GM21723 (cell line): ENCODE data around the gene CACNG5.

Source experiments
- ATAC-seq: cut with Tn5 transposase; IDR thresholded peaks from one replicate; pipeline ENCODE4 v1.9.1; 2021; ENCODE audit warnings: mild to moderate bottlenecking, moderate library complexity; ENCODE audit not compliant: unreplicated experiment

Gene CACNG5

DNA sequence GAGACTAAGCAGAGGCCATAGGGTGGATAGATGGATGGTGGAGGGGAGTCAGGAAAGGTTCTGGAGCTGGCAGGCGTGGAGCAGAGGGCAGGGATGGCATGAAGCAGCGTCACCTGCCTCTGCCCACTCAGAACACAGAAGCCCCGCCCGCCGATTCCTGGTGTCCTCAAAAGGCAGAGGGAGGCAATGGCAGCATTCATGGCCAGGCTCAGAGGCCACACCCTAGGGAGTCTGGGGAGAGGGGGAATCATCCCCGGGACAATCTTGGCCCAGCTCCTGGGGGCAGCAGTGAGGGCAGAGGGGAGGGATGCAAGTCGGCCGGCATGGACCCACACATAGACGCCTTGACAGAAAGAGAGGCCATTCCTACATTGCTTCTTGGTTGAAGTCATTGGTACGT is 68.9 kb downstream of the CACNG5 start:
- ATAC-seq: no peak

GRCh38 chr17:66904760-66905624 is 70.1 kb downstream of the CACNG5 start:
- ATAC-seq: no peak

DNA sequence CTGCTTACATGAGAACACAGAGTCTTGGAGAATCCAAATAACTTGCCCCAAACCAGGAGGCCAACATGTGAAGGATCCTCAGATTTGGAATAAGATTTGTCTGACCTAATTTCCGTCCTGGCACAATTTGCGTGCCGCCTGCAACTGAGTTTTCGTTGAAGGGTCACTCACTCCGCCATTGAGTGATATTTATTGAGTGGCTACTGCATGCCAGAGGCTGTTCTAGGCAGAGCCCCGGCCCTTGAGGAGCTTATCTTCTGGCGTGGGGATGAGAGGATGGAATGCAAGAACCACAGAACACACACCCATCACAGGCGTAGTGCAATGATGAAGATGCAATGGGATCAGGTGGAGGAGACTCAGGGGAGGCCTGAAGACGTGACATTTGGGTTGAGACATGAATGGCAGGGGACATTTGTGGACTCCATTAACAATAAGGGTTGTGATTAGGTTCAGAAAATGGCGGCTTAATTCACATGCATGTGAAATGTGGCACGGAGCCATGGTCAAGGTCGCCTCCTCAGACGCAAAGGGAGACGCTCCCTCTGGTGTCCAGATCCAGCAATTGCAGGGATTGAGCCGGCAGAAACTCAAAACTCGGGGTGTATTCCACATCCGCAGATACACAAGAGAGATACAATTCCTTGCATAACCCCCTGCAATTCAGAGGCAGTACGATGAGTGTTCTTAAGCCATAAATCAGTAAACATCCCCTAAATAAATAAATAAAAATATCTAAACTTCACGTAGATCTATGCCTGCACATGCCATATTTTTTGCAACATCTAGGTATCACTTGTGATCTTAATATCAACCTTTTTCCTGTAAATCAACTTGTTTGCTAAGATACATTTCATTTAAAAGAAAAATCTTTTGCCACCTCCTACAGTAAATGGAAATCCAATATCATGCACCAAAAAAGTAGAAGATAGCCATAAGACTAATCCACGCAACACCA is 71.7 kb downstream of the CACNG5 start:
- ATAC-seq: no peak

DNA sequence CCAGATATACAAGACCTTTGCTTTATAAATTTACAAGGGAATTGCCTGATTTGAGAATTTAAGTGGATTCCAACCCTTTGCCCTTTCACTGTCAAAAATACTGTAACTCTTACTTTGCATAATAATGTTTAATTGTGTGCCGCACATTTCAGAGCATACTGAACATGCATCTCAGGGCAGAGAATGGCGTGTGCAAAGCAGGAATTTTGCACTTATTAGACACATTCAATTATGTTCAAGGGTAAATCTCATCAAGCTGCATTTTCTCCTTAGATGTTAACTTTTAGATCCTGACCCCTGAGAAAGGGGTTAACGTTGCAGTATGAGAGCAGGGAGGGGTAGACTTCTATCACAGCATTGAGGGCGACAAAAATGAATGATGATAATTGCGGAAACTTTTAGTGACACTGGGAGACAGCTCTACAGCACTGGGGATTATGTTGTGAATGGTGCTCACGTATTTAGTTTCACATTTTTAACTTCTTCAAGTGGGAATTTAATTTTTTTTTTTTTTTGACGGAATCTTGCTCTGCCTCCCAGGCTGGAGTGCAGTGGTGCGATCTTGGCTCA is 75.0 kb downstream of the CACNG5 start:
- no peak for ATAC-seq

DNA sequence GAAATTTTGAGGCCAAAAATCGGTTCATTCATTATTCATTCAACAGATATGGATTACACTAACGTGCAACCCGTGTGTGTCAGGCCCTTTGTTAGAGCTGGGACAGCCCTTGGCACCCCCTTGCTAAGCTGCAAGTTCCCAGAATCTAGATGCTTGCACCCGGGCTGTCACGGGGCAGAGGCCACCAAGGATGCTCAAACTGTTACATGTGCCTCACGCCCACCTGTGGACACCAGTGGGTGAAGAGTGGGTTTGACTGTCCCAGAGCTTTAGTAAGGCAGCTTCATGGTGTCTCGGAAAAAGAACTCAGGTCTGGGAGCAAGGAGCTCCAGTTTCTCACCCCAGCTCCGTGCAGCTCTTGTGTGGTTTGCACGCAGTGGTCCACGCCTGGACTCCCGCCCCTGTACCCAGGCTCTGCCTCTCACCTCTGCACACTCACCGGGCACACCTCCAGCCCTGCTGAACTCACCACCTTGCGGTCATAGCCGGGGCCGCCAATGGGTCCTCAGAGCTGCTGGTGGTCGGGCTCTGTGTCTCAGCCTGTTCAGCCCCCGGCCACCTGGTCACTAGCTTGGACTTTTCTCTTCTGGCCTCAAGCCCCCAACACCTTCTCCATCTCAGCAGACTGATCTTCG is 75.9 kb downstream of the CACNG5 start:
- no peak for ATAC-seq

DNA sequence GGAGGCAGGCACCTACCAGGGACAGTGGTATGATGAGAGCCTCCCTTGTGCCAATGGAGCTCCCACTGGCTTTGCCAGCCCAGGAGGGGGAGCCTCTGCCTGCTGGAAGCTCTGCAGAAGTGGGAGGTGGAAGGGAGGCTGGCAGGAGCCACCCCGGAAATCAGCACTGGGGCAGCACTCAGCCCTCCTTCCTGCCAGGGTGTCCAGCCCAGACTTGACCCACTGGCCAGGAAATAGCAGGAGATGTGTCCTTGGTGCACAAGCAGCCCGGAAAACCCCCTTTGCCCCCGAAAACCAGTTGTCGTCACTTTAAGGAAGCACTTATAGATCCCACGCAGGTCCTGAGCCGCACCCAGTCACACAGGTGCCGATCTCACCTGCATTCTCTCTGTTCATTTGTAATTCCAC is 80.3 kb downstream of the CACNG5 start:
- no peak for ATAC-seq

DNA sequence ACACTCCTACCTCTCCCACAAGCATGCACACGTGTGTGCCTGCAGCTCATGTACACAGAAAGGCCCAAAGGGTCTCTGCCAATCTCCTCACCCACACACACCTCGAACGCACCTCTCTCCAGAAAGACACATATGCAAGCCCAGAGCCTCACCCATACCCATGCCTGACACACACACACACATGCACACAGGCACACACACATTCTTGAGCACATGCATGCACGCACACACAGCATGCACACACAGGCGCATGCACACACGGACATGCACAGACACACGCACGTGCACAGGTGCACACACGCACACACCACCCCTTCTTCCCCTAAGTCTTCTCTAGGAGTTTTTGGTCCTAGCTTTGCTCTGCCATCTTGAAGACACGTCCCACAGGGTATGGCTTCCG is 80.9 kb downstream of the CACNG5 start:
- ATAC-seq: no peak

DNA sequence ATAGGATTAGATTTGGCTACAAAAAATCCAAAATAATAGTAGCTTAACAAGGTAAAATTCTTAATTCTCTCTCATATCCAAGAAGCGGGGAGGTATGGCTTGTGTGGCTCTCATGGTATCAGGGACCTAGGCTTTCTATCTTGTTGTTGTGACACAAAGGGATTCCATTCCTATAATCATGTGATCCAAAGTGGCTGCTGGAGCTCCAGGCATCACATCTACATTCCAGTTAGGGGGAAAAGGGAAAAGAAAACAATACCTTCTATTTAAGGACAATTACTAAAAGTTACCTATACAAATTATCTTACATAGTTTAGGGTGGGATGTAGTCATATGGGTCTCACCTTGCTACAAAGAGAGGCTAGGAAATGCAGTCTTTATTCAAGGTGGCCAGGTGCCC is 82.0 kb downstream of the CACNG5 start:
- no peak for ATAC-seq

- ATAC-seq: no peak
These were observed 84.0 kb downstream of the CACNG5 start for GRCh38 chr17:66918896-66919295.

DNA sequence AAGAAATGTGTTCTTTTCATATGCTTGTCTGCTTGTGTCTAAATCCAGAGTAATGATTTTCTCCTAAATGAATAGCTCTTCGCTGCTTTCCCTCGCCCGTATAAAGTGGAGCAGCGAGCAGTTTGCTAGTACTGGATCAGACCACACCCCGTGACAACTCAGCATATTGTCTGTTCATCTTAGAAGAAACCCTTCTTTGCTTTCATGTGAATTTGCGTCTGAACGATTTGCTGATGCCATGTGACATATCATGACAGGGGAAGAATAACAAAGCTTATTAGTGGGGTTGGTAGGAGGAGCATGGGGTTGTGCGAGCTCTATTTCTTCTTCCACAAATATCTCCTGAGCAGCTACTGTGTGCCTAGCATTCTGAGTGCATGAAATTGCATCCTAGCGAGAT is 85.5 kb downstream of the CACNG5 start:
- ATAC-seq: no peak

DNA sequence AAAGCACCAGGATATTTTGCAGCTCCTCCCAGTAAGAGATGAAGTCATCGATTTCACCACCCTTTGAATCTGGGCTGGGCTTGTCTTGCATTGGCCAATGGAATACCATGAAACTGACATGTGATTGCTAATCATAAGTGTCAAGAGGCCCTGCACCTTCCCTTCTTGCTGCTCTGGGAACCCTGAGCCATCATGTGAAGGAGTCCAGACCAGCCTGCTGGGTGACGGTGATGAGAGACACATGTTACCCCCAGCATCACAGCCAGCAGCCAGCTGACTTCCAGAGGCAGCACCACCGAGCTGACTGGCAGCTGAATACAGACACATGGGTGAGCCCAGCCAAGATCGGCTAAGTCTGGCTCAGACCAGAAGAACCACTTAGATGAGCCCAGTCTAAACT is 86.0 kb downstream of the CACNG5 start:
- ATAC-seq: no peak

DNA sequence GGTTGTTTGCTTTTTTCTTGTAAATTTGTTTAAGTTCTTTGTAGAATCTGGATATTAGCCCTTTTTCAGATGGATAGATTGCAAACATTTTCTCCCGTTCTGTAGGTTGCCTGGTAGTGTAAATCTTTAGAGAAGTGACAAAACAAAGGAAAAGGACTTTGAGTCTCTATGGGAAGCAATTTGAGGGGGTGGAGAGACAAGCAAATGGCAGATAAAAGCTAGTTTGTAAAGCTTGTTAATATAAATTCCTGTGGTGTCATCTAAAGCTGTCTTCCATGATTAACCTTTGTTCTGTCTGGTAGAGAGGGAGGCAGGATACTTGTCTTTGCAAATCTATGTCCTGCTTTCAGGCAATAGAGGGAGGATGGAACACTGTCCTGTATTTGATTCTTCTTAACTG is 89.0 kb downstream of the CACNG5 start:
- no peak for ATAC-seq

GRCh38 chr17:66925811-66926500 is 91.0 kb downstream of the CACNG5 start:
- ATAC-seq: no peak

DNA sequence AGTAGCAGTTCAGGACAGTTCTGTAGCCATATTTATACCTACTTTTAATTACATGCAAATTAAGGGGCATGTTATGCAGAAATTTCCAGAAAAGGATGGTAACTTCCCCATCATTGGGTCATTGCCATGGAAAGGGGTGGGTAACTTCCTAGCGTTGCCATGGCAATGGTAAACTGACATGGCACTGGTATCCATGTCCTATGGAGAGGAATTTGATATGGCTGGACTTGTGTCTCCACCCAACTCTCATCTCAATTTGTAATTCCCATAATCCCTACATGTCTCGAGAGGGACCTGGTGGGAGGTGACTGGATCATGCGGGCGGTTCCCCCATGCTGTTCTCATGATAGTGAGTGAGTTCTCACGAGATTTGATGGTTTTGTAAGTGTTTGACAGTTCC is 94.0 kb downstream of the CACNG5 start:
- no peak for ATAC-seq

DNA sequence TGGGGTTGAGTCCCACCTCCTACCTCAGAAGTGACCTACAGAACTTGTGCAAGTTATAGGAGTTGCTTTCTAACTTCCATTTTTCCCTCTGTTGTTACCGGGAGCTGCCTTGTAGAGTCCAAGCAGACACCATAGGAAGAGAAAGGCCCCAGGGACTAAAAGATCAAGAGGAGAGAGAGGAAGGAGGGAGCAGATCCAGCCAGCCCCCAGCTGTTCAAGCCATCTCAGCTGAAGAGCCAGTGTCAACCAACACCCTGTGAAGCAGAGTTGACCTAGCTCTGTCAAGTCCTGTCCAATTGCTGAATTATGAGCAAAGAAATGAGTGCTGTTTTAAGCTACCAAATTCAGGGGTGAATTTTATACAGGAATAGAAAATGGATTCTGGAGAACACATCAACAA is 94.7 kb downstream of the CACNG5 start:
- ATAC-seq: no peak

DNA sequence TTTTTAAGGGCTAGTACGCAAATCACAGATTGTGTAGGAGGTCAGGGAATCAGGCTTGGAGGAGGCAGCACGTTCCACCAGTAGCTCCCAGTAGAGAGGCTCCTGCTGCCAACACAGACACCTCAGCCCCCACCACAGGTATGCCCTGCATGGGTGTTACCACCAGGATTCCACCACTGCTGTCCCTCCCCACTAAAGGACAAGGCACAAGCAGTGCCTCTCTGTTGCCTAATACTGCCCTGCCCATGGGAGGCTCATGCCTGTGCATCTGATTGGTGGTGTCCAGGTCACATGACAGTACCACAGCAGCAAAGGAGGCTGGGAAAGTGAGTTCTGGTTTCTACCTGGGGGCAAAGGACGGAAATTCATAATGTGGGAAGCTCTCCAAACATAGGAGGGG is 96.0 kb downstream of the CACNG5 start:
- no peak for ATAC-seq

- no peak for ATAC-seq
These were observed 97.4 kb downstream of the CACNG5 start for GRCh38 chr17:66932311-66932710.

- no peak for ATAC-seq
These were observed 99.1 kb downstream of the CACNG5 start for GRCh38 chr17:66934040-66934439.
